GM19438 (cell line): ENCODE results near the gene FBXL5.

Experiments
- ATAC-seq: cut with Tn5 transposase; IDR thresholded peaks from one replicate; pipeline ENCODE4 v1.9.1; 2021; ENCODE audit warnings: low read depth; ENCODE audit not compliant: unreplicated experiment

Gene FBXL5

GRCh38 chr4:15568821-15569220, 86.3 kb downstream of the FBXL5 start:
- ATAC-seq = no peak

- no peak for ATAC-seq
These were observed 91.3 kb downstream of the FBXL5 start for GRCh38 chr4:15563871-15564270.

DNA sequence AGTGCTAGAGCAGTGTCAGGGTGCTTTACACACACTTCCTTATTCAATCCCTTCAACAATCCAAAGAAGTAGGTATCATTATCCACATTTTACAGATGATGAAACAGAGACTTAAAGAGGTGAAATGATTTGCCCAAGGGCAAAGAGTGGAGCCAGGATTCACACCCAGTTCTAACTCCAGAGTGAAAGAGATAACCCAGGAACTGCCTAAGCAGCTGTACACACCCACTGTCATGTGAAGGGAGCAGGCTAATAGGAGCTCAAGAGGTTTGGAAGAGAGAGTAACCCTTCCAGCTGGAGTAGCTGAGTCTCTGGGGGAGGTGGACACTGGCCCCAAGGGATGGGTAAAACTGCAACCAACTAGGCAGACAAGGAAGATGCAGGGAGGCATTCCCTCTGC, 92.5 kb downstream of the FBXL5 start:
- ATAC-seq = no peak

GRCh38 chr4:15562114-15562513, 93.0 kb downstream of the FBXL5 start:
- no peak for ATAC-seq

DNA sequence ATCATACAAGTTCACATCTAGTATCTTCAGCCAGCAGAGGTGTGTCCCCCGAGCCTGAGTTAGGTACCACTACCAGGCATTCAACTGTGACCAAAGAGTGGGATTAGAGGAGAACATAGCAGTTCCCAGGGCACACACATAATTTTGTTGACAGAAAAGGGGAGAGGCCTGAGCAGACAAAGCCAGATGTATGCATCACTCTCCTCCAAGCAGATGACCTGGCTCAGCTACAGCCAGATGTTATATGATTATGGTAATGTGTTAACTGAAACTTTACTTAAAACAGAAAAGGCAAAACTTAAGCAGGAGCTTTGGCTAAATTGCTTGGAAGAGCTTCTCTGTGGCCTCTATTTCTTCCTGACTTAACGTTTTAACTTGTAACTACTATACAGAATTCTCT, 96.6 kb downstream of the FBXL5 start:
- no peak for ATAC-seq

DNA sequence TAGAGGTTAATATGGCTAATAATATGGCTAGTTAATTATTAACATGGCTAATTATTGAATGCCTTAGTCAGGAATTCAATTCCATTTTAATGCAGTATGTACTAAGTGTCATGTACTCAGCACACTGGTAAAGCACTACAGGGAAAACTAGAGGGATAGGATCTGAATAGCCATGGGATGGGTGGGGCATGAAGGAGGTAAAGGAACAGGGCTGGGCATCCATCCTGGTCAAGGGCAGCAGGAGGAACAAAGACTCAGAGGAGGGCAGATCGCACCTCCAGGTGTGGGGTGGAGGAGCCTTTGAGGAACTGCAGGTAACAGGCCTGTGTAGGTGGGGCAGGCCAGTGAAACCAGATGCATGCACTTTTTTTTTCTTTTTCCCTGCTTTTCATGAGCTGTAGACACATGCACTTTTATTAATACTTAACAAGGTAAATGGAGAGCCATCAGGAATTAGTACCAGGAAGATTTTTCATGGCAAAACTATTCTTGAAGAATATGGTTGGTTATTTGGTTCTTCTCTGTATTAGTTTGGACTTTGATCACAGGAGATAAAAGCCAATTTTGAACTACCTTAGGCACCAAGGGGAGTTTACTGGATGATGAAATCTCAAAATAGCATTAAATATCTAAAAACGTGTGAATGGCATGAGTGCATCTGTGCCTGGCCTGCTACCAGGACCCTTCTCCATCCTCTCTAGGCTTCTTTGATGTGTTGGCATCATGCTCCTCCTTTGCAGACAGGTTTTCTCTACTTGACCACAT, 97.2 kb downstream of the FBXL5 start:
- ATAC-seq = no peak

GRCh38 chr4:15556511-15557092, 98.6 kb downstream of the FBXL5 start:
- no peak for ATAC-seq
